A549 (cell line): ENCODE data around the gene SEC14L5. TPM values are rescaled to one million over a fixed set of nuclear protein-coding genes. Genes with fewer than 3 reads are reported as not detected.

Source experiments
- ATAC-seq, 2 experiments: fragments of 200-7000 bp in 1 of 2; fragments of >200 bp in 1 of 2; cut with Nextera tagmentation in 1 of 2; cut with Tn5 transposase in 1 of 2; 3 replicates each; pipeline versions ENCODE4 v1.8.0 to v1.9.1; 2018 to 2020; ENCODE audit warnings: mild to moderate bottlenecking in 1 of 2, moderate library complexity in 1 of 2
- CTCF ChIA-PET: fragments of 300-600 bp; sonication (Branson Sonifier 250); formaldehyde crosslinking; extraction: SDS; loops from one replicate; lab custom pipeline; 2021; ENCODE audit warnings: antibody characterized with exemption, inconsistent platforms; lab: Yijun Ruan, JAX
- POLR2A ChIA-PET: fragments of 350-600 bp; formaldehyde crosslinking; extraction: SDS; loops from one replicate; lab custom pipeline; 2021; ENCODE audit warnings: antibody characterized with exemption, inconsistent platforms; lab: Yijun Ruan, JAX
- DNase-seq, 2 experiments: peaks; one replicate each; pipeline versions ENCODE4 v3.0.0 to v3.0.0-alpha.2; 2011 to 2016; ENCODE audit warnings: low read depth in 1 of 2, low spot score in 1 of 2
- FAIRE-seq: peaks from 2 replicates; lab custom pipeline; 2011; peaks lifted over from hg19 to GRCh38; lab: Jason Lieb, UNC
- H3K27ac ChIP-seq, 2 experiments: fragments of >200 bp; sonication (Bioruptor Twin); formaldehyde crosslinking; 3 replicates each; pipeline ENCODE4 v1.5.1; 2016 to 2017
- H3K4me1 ChIP-seq: fragments of >200 bp; sonication (Bioruptor Twin); formaldehyde crosslinking; 3 replicates; pipeline ENCODE4 v1.6.1; 2016
- H3K4me2 ChIP-seq: fragments of >200 bp; sonication (Bioruptor Twin); formaldehyde crosslinking; 3 replicates; pipeline ENCODE4 v1.6.1; 2016
- H3K4me3 ChIP-seq: fragments of >200 bp; sonication (Bioruptor Twin); formaldehyde crosslinking; 3 replicates; pipeline ENCODE4 v1.5.1; 2016
- H3K9me3 ChIP-seq: fragments of >200 bp; sonication (Bioruptor Twin); formaldehyde crosslinking; 3 replicates; pipeline ENCODE4 v1.6.1; 2016
- BCL3 ChIP-seq: fragments of >200 bp; sonication (Bioruptor Twin); formaldehyde crosslinking; IDR thresholded peaks from 3 replicates; pipeline ENCODE4 v1.6.1; 2016
- BHLHE40 ChIP-seq: IDR thresholded peaks from 2 replicates; pipeline ENCODE4 v1.6.1; 2012; ENCODE audit warnings: low read depth, low read length, inconsistent platforms
- CBX2 ChIP-seq: fragments of 200-600 bp; sonication (generic); IDR thresholded peaks from 2 replicates; pipeline ENCODE4 v1.6.1; 2016; ENCODE audit warnings: low read depth, mild to moderate bottlenecking, borderline replicate concordance
- CBX8 ChIP-seq: fragments of 200-600 bp; sonication (generic); IDR thresholded peaks from 2 replicates; pipeline ENCODE4 v1.6.1; 2016
- CEBPB ChIP-seq, 2 experiments: fragments of >200 bp in 1 of 2; sonication (Bioruptor Twin) in 1 of 2; formaldehyde crosslinking in 1 of 2; IDR thresholded peaks; 2 replicates each; pipeline ENCODE4 v1.6.1; 2012 to 2016
- CHD2 ChIP-seq: fragments of 150-350 bp; IDR thresholded peaks from 2 replicates; pipeline ENCODE4 v1.6.1; 2014; ENCODE audit warnings: low read length; ENCODE audit not compliant: partially characterized antibody
- CHD4 ChIP-seq: fragments of 200-600 bp; sonication (generic); IDR thresholded peaks from 2 replicates; pipeline ENCODE4 v1.6.1; 2016; ENCODE audit warnings: antibody characterized with exemption, mild to moderate bottlenecking, borderline replicate concordance
- EHF ChIP-seq: fragments of 250-450 bp; sonication (Bioruptor Pico); IDR thresholded peaks from 2 replicates; pipeline ENCODE4 v1.5.0; 2020; ENCODE audit warnings: mild to moderate bottlenecking
- EP300 ChIP-seq, 2 experiments: fragments of >200 bp; sonication (Bioruptor Twin); formaldehyde crosslinking; IDR thresholded peaks; 2 replicates in 1 of 2; 3 replicates in 1 of 2; pipeline ENCODE4 v1.6.1; 2016 to 2017
- FOXS1 ChIP-seq: fragments of 250-450 bp; sonication (Bioruptor Pico); IDR thresholded peaks from 2 replicates; pipeline ENCODE4 v1.5.0; 2020; ENCODE audit warnings: mild to moderate bottlenecking, moderate library complexity
- HDAC2 ChIP-seq: fragments of 200-600 bp; sonication (generic); IDR thresholded peaks from 2 replicates; pipeline ENCODE4 v1.6.1; 2016
- HOXB5 ChIP-seq: fragments of 250-450 bp; sonication (Bioruptor Pico); IDR thresholded peaks from 2 replicates; pipeline ENCODE4 v1.5.0; 2020; ENCODE audit warnings: mild to moderate bottlenecking, moderate library complexity
- KDM5A ChIP-seq: fragments of 200-600 bp; sonication (generic); IDR thresholded peaks from 2 replicates; pipeline ENCODE4 v1.6.1; 2016; ENCODE audit warnings: antibody characterized with exemption, mild to moderate bottlenecking
- MYC ChIP-seq: IDR thresholded peaks from 2 replicates; pipeline ENCODE4 v1.6.1; 2012; ENCODE audit warnings: mild to moderate bottlenecking, inconsistent platforms, low read length, improper control_type of control experiment, borderline replicate concordance
- NFE2L2 ChIP-seq: fragments of 150-350 bp; conservative IDR thresholded peaks from 2 replicates; pipeline ENCODE4 v1.6.1; 2014; ENCODE audit warnings: low read length
- PBX3 ChIP-seq: IDR thresholded peaks from 2 replicates; pipeline ENCODE4 v1.6.1; 2012
- POLR2A ChIP-seq: IDR thresholded peaks from 2 replicates; pipeline ENCODE4 v1.6.1; 2012; ENCODE audit warnings: mild to moderate bottlenecking, low read length
- RCOR1 ChIP-seq: fragments of 150-350 bp; IDR thresholded peaks from 2 replicates; pipeline ENCODE4 v1.6.1; 2014; ENCODE audit warnings: antibody characterized with exemption, low read length, low read depth
- SREBF2 ChIP-seq: fragments of 450-650 bp; IDR thresholded peaks from 2 replicates; pipeline ENCODE4 v1.6.1; 2014; ENCODE audit warnings: mild to moderate bottlenecking, moderate library complexity
- TP53 ChIP-seq: fragments of 250-450 bp; sonication (Bioruptor Pico); IDR thresholded peaks from 2 replicates; pipeline ENCODE4 v1.5.0; 2021; ENCODE audit warnings: mild to moderate bottlenecking, moderate library complexity
- ZNF302 ChIP-seq: fragments of 250-450 bp; sonication (Bioruptor Pico); IDR thresholded peaks from 2 replicates; pipeline ENCODE4 v1.9.0; 2021; ENCODE audit warnings: inconsistent platforms, mild to moderate bottlenecking, moderate library complexity
- ZSCAN20 ChIP-seq: fragments of 250-450 bp; sonication (Bioruptor Pico); IDR thresholded peaks from 2 replicates; pipeline ENCODE4 v1.8.0; 2022; ENCODE audit warnings: mild to moderate bottlenecking, moderate library complexity
- WGBS: methylation state at CpG from one replicate; pipeline ENCODE4 v1.1.6; 2017; ENCODE audit errors: missing lambda C conversion rate; 5-methylcytosine and 5-hydroxymethylcytosine counted together
- polyA plus RNA-seq, 4 experiments: library from polyadenylated mRNA; depleted of rRNA in 3 of 4; stranded (reverse); fragments of >200 nt; fragmentation: RNase III in 1 of 4; extraction: RNeasy Plus Mini Kit Qiagen cat#74134 plus additional on column Dnase treatment in 1 of 4; gene quantifications; 2 replicates in 3 of 4; 3 replicates in 1 of 4; pipeline ENCODE4 v1.2.3, GENCODE V29; 2011 to 2017
- TF ChIP-seq, protein P1 (sequence below): IDR thresholded peaks from 2 replicates; pipeline ENCODE4 v1.6.1; 2012; ENCODE audit warnings: low read depth, borderline replicate concordance
- TF ChIP-seq, protein P2 (sequence below): fragments of >200 bp; sonication (Bioruptor Twin); formaldehyde crosslinking; IDR thresholded peaks from 2 replicates; pipeline ENCODE4 v1.6.1; 2016
- TF ChIP-seq, protein P3 (sequence below): fragments of 200-600 bp; sonication (generic); IDR thresholded peaks from 2 replicates; pipeline ENCODE4 v1.6.1; 2016; ENCODE audit warnings: antibody characterized with exemption, mild to moderate bottlenecking, moderate library complexity

SEC14L5 gene
- polyA plus RNA-seq, 2 of the 4 experiments (the other 2 are of a cell fraction): 0.03 to 0.05 TPM

- no peak overlapping the region for H3K27ac ChIP-seq
- no peaks in the 10 kb centered on the region for H3K9me3 ChIP-seq
- H3K4me1 ChIP-seq: no peaks in the 10 kb centered on the region
- FAIRE-seq (no peak), DNase-seq (no peak), ATAC-seq (no peak)
- H3K4me3 ChIP-seq: no peak overlapping the region
- H3K4me2 ChIP-seq: no peak overlapping the region
- ChIA-PET POLR2A (no interaction called here), CTCF (no interaction called here)
- no peak for TF ChIP-seq ZNF302 (CRISPR knock-in tag)
- no peak for TF ChIP-seq BHLHE40
- no peak for TF ChIP-seq NFE2L2
- no peak for TF ChIP-seq CEBPB (IDR thresholded peaks at IDR 0.05)
- TF ChIP-seq HOXB5 (CRISPR knock-in tag): no peak
- no peak for TF ChIP-seq CHD2
- TF ChIP-seq EHF: no peak
- TF ChIP-seq, protein P1, sequence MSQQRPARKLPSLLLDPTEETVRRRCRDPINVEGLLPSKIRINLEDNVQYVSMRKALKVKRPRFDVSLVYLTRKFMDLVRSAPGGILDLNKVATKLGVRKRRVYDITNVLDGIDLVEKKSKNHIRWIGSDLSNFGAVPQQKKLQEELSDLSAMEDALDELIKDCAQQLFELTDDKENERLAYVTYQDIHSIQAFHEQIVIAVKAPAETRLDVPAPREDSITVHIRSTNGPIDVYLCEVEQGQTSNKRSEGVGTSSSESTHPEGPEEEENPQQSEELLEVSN: no peak
- no peak for TF ChIP-seq HDAC2
- no peak for TF ChIP-seq POLR2A
- 8% methylated on average over 6 of the region's 6 CpGs for WGBS
Observed at GRCh38 chr16:5016967-5017677, 59.0 kb downstream of the SEC14L5 start.

GRCh38 chr16:5017678-5017969, 59.5 kb downstream of the SEC14L5 start:
- H3K4me1 ChIP-seq: no peaks in the 10 kb centered on the region
- H3K4me3 ChIP-seq: no peak overlapping the region
- H3K27ac ChIP-seq: no peak overlapping the region
- FAIRE-seq (no peak), ATAC-seq (no peak), DNase-seq (no peak)
- H3K9me3 ChIP-seq: no peaks in the 10 kb centered on the region
- no peak for TF ChIP-seq HOXB5 (CRISPR knock-in tag)
- ChIA-PET CTCF (no interaction called here), POLR2A (no interaction called here)
- WGBS: 75% methylated on average over 5 of the region's 5 CpGs
- H3K4me2 ChIP-seq: no peak overlapping the region

DNA sequence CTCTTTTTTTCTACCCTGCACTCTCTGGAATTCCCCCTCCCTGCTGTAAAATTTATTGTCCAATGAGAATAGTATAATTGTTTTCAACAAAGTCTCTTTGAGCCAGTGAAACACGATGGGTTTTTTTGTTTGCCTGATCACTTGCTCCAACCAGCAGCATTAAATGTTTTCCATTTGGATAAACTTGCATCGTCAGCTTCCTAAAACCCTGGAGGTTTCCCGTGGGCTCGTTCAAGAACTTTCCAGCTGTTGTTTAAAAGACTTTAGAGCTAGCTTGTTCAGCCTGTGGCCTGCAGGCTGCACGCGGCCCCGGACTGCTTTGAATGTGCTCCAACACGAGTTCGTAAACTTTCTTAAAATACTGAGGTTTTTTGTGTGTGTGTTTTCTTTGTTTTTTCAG, 60.7 kb downstream of the SEC14L5 start:
- Histone ChIP-seq H3K4me3 (no peak overlapping the region), H3K27ac (no peak overlapping the region), H3K9me3 (no peaks in the 10 kb centered on the region), H3K4me1 (no peaks in the 10 kb centered on the region), H3K4me2 (no peak overlapping the region)
- FAIRE-seq (no peak), ATAC-seq (no peak)
- 50% methylated on average over 9 of the region's 9 CpGs for WGBS
- TF ChIP-seq ZNF302 (CRISPR knock-in tag) (no peak), POLR2A (no peak), BCL3 (no peak), CBX8 (no peak), EP300 (IDR thresholded peaks at IDR 0.05) (no peak), TP53 (CRISPR knock-in tag) (no peak), PBX3 (no peak), CBX2 (no peak), RCOR1 (no peak), MYC (no peak), CHD4 (no peak), ZSCAN20 (CRISPR knock-in tag) (no peak), FOXS1 (CRISPR knock-in tag) (no peak), SREBF2 (no peak), BHLHE40 (no peak), KDM5A (no peak), EHF (no peak)
- TF ChIP-seq, protein P2, sequence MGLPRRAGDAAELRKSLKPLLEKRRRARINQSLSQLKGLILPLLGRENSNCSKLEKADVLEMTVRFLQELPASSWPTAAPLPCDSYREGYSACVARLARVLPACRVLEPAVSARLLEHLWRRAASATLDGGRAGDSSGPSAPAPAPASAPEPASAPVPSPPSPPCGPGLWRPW: no peak
- TF ChIP-seq, protein P3, sequence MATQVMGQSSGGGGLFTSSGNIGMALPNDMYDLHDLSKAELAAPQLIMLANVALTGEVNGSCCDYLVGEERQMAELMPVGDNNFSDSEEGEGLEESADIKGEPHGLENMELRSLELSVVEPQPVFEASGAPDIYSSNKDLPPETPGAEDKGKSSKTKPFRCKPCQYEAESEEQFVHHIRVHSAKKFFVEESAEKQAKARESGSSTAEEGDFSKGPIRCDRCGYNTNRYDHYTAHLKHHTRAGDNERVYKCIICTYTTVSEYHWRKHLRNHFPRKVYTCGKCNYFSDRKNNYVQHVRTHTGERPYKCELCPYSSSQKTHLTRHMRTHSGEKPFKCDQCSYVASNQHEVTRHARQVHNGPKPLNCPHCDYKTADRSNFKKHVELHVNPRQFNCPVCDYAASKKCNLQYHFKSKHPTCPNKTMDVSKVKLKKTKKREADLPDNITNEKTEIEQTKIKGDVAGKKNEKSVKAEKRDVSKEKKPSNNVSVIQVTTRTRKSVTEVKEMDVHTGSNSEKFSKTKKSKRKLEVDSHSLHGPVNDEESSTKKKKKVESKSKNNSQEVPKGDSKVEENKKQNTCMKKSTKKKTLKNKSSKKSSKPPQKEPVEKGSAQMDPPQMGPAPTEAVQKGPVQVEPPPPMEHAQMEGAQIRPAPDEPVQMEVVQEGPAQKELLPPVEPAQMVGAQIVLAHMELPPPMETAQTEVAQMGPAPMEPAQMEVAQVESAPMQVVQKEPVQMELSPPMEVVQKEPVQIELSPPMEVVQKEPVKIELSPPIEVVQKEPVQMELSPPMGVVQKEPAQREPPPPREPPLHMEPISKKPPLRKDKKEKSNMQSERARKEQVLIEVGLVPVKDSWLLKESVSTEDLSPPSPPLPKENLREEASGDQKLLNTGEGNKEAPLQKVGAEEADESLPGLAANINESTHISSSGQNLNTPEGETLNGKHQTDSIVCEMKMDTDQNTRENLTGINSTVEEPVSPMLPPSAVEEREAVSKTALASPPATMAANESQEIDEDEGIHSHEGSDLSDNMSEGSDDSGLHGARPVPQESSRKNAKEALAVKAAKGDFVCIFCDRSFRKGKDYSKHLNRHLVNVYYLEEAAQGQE: no peak
- TF ChIP-seq, all 56 proteins: peak for 0
- CTCF ChIA-PET: no interaction called here
- DNase-seq: no peak
- POLR2A ChIA-PET: no interaction called here
